Activated CD4-positive, alpha-beta T cell treated with anti-CD3 and anti-CD28 coated beads, Interleukin-2, Interleukin-6, amounts not matched to agents 100 ng/mL and 50 ng/mL, durations not matched to agents 16 hours and 8 hours (primary cell): ENCODE measurements around the gene NPHP4.
A peak's percentile ranks its signal among the peaks of the same experiment; 100 is the strongest.

Source experiments
- DNase-seq: peaks from one replicate; pipeline ENCODE4 v3.0.0-alpha.2; 2020

Gene NPHP4

GRCh38 chr1:6003568-6004411, 11.6 kb upstream of the NPHP4 start:
- no peak for DNase-seq

GRCh38 chr1:6002714-6003501, 10.7 kb upstream of the NPHP4 start:
- no peak for DNase-seq

- no peak for DNase-seq
These were observed 9.9 kb upstream of the NPHP4 start for GRCh38 chr1:6001992-6002576.

- DNase-seq: no peak
These were observed 8.4 kb upstream of the NPHP4 start for GRCh38 chr1:6000444-6001288.

GRCh38 chr1:5999711-6000443, 7.7 kb upstream of the NPHP4 start:
- DNase-seq: no peak

- no peak for DNase-seq
These were observed 6.7 kb upstream of the NPHP4 start for GRCh38 chr1:5998906-5999301.

- no peak for DNase-seq
These were observed 6.1 kb upstream of the NPHP4 start for GRCh38 chr1:5998051-5998905.

- DNase-seq: no peak
These were observed 5.1 kb upstream of the NPHP4 start for GRCh38 chr1:5997316-5997715.

- no peak for DNase-seq
These were observed 4.5 kb upstream of the NPHP4 start for GRCh38 chr1:5996641-5997270.

- DNase-seq: no peak
These were observed 3.8 kb upstream of the NPHP4 start for GRCh38 chr1:5995871-5996630.

GRCh38 chr1:5994713-5995621, 2.7 kb upstream of the NPHP4 start:
- peak; percentile 85 for DNase-seq

GRCh38 chr1:5993556-5994491, 1.6 kb upstream of the NPHP4 start:
- DNase-seq: peak; percentile 62

GRCh38 chr1:5992814-5993555, 760 bp upstream of the NPHP4 start:
- peak; percentile 34 for DNase-seq

GRCh38 chr1:5991381-5992025, 722 bp downstream of the NPHP4 start:
- peak; percentile 32 for DNase-seq

- no peak for DNase-seq
These were observed 1.3 kb downstream of the NPHP4 start for GRCh38 chr1:5990913-5991312.

- DNase-seq: no peak
These were observed 2.4 kb downstream of the NPHP4 start for GRCh38 chr1:5989731-5990271.
